IPS-18c (cell line): ENCODE data around the gene NANOS3.

Experiments used
- H3K4me3 ChIP-seq: 2 replicates; pipeline ENCODE4 v1.7.0; 2013; ENCODE audit warnings: low read depth, mild to moderate bottlenecking, low read length, moderate library complexity; ENCODE audit not compliant: insufficient read depth
- H3K9me3 ChIP-seq: one replicate; pipeline ENCODE4 v1.6.1; 2013; ENCODE audit warnings: mild to moderate bottlenecking, low read length, moderate library complexity; ENCODE audit not compliant: control insufficient read depth, insufficient read depth

NANOS3 gene

DNA sequence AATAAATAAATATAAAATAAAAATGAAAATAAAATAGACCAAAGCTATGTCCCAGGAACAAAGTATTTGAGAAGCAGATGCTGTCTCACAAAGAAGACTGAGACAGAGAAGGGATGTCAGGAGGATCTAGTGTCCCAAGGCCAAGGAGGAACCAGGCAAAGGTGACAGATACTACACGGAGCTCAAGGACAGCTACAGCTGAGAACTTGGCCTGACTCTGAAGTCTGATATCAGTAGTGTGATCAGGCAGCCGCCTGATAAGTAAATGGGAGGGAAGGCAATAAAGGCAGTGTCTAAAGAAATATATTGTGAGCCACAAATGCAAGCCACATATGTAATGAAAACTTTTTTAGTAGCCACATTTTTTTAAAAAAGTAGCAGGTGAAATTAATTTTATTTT is 20.4 kb upstream of the NANOS3 start:
- no peaks in the 10 kb centered on the region for H3K9me3 ChIP-seq
- no peak overlapping the region for H3K4me3 ChIP-seq

DNA sequence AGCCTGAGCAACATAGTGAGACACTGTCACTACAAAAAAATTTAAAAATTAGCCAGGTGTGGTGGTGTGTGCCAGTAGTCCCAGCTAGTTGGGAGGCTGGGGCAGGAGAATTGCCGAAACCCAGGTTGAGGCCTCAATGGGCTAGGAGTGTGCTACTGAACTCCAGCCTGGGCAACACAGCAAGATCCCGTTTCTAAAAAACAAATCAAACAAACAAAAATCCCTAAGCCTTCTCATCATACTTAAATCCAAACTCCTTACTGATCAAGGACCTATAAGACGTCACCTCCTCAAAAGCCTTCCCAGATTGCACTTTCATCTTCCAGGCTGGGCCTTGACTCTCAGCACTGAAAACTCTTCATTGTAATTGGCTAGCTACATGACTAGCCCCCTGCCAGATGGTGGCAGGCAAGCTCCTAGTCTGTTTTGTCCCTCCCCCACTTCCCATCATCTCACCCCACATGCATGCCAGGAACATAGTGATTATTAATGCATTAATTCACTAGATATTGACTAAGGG is 17.5 kb upstream of the NANOS3 start:
- H3K4me3 ChIP-seq: no peak overlapping the region
- no peaks in the 10 kb centered on the region for H3K9me3 ChIP-seq

DNA sequence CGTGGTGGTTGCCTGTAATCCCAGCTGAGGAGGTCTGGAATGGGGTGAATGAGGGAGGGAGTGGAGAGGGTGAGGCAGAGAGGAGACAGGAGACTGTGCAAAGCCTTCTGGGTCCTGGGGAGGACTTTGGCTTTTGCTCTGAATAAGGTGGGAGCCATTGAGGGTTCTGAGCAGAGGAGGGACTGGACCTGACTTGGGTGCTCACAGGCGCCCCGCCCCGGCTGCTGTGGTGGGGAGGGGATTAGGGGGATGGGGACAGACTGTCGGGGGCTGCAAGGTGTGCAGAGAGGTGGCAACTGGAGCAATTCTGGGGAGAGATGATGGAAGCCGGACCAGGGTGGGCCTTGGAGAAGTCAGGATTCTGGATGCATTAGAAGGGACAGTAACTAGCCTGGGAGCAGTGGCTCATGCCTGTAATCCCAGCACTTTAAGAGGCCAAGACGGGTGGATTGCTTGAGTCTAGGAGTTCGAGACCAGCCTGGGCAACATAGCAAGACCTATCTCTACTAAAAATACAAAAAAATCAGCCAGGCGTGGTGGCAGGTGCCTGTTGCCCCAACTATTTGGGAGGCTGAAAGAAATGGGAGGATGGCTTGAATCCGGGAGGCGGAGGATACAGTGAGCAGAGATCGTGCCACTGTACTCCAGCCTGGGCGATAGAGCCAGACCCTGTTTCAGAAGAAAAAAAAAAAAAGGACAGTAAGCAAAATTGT is 16.1 kb upstream of the NANOS3 start:
- no peak overlapping the region for H3K4me3 ChIP-seq
- no peaks in the 10 kb centered on the region for H3K9me3 ChIP-seq

DNA sequence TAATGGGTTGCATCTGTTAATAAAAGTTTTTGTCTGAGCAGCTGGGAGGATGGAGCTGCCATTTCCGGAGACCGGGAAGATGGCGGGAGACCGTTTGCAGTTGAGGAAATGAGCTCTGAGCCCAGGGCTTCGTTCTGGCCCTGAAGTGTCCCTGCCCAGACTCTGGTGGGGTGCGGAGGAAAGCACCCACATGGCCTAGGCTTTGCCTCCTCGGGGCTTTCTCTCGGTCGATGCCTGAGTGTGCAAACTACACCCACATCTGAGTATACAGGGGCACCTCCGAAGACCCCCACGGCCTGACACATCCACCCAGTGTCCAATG is 15.6 kb upstream of the NANOS3 start:
- Histone ChIP-seq H3K9me3 (no peaks in the 10 kb centered on the region), H3K4me3 (no peak overlapping the region)

DNA sequence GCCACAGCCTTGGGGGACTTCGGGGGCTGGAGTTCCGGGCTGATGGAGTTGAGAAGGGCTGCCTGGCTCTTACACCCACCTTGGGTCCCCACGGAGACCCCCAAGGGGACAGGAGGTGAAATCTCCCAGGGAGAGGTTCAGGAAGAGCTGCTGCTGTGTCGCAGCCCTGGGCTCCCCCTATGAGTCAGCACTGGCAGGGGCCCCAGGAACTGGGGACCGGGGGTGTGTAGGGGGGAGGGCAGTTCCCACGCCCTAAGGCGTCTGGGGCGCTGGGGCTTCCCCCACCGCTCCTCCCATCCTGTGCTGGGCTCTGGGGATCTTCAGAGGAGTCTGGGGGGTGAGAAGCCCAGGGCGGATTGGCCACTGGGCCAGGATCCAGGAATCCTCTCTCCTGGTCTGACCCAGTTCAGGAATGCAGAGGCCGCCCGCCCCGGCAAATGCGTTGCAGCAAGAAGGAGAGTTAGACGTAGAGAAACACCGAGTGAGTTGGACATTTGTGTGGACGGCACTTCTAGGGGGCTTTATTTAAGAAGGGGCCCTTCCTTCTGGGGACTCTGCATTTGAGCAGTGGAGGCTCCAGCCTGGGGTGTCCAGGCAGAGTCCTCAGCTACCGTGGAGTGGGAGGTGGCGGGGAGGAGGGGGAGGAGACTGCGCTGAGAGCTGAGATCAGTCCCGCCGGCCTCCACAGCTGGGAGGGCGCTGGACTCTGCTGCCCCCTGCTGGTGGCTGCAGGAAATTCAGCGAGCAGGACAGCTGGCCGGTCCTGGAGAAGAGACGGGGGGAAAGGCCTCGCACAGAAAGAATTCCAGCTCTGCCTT is 15.0 kb upstream of the NANOS3 start:
- H3K9me3 ChIP-seq: no peaks in the 10 kb centered on the region
- H3K4me3 ChIP-seq: peak overlapping the region; percentile 58; the same call in 1 of the 2 replicates

DNA sequence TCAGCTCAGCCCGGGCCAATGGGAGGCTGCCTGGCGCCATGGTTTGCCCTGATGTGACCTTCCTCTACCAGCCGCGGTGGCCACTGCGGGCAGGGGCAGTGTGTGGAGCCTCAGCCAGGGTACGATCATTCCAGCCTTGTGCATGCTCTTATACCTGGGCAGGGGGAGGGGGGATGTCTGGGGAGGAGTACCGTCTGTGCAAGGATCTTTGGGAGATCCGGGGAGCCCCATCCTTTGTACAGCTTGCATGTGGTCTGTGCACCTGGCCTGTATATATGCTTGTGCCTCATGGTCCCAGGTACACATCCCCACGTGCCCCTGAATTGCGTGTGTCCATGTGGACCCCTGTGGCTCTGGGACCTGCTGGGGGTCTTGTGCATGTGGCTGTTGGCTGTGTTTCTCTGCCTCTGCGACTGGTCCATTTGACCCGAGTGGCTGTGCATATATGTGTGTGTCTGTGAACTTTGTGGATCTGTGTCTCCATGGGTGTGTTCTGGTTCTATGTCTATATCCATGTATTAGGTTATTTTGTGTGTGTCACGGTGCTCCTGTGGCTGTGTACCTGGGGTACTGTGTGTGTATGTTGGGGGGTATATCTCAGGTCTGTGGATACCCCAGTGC is 12.8 kb upstream of the NANOS3 start:
- H3K9me3 ChIP-seq: no peaks in the 10 kb centered on the region
- no peak overlapping the region for H3K4me3 ChIP-seq

DNA sequence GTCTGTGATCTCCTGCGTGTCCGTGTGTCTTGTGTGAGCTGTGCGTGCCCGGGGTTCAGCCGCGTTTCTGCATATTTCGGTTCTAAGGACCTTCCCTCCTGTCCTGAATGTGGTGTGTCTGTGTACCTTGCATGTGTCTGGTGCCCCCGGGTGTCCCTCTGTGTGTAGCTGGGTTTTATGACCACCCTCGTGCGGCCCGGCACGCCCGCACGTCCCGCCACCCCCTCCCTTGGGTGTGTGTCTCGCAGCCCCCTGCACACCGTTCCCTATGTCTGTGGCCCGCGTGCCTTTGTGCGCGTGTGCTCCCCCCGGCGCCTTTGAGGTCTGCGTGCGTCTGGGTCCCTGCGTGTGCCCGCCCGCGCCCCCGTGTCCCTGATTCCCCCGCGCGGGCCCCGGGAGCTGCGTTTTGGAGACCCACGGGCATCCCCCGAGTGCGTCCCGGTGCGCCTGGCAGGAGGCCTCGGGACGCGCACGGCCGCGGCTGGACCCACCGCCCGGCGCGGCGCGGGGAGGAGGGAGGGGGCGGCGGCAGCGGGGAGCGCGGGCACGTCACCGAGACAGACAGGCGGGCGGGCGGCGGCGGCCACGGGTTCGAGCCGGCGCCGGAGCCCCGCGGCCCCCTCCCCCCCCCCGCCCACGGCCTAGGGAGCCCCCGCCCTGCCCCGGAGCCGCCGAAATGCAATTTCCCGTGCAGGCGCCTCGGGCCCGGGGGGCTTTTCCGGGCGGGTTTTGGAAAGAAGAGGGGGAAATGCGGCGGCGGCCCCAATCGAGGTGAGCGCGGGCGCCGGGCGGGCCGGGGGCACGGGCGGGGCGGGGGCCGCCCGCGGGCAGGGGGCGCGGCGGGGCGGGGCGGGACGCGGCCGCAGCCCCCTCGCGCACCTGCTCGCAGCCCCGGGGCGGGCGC is 12.0 kb upstream of the NANOS3 start:
- no peaks in the 10 kb centered on the region for H3K9me3 ChIP-seq
- peak overlapping the region; percentile 45 for H3K4me3 ChIP-seq

DNA sequence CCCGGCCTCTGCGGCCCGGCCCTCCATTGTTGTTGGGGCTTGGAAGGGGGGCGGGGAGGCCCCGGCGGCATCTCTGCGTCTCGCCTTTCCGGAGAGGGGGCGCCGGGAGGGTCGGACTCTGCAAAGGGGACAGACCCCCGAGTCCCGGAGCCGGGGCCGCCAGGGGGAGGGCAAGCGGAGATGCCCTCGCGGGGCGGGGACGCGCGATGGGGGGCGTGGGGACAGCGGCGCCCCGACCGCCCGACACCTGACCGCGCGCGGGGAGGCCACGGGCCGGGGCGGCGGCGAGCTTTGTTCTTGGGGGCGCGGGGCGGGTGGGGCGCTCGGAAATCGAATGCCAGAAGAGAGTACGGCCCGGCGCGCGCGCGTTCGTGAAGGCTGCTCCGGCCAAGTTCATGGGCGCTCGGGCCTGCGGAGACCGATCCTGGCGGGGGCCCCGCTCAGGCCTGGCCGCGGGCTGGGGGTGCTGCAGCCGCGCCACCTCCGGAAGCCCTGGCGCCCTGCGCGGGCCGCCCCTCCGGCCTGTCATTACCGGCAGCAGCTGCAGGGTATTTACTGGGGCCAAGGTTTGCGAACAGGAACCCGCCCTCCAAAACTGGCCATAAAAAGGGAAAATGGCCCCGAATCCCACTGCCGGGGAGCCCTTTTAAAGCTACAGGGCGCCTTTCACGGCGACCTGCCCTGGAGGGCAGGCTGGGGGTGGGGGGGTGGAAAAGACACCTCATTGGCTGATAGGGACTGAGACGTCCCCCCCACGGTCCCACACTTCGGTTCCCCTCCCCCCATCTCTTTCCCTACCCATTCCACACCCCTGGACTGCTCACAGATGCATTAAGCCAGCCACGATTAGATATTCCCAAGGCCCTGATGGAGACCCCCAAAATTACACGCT is 11.1 kb upstream of the NANOS3 start:
- Histone ChIP-seq H3K4me3 (peak overlapping the region; percentile 45), H3K9me3 (no peaks in the 10 kb centered on the region)

DNA sequence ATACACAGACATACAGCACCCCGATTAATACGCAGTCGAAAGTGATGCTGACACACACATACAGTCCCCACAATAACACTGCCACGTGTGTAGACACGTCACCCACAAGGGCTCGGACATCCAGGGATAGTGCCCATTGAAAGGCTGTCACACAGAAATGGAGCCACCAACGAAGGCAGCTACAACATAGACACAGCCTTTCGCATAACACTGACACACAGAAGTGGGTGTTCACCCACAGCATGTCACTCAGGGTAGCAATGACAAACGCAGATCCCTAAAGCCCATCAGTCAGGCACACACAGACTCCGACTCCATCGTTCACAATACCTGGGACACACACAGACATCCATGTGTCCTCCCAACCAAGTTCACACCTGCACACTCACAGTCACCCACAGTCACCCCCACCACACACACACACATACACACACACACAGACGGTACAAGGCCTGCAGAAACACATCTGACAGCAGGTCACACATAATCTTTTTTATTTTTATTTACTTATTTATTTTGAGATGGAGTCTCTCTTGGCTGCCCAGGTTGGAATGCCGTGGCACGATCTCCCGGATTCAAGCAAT is 10.4 kb upstream of the NANOS3 start:
- Histone ChIP-seq H3K4me3 (peak overlapping the region; percentile 45; the same call in 1 of the 2 replicates), H3K9me3 (no peaks in the 10 kb centered on the region)

DNA sequence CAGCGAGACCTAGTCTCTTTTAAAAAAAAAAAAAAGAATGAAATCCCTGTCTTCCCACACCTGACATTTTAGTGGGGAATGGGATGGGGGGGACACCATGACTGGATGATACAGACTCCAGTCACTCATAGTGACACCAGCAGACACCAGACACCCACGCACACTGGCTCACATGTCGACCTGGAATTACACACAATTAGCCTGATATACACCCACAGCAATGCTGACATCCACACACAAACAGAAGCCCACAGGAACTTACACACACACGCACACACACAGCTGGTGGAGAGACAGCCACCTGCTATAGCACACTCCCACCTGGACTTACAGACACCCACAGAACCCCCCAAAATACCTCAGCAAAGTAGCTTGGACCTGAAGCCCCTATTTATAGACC is 8.3 kb upstream of the NANOS3 start:
- no peak overlapping the region for H3K4me3 ChIP-seq
- H3K9me3 ChIP-seq: no peaks in the 10 kb centered on the region

DNA sequence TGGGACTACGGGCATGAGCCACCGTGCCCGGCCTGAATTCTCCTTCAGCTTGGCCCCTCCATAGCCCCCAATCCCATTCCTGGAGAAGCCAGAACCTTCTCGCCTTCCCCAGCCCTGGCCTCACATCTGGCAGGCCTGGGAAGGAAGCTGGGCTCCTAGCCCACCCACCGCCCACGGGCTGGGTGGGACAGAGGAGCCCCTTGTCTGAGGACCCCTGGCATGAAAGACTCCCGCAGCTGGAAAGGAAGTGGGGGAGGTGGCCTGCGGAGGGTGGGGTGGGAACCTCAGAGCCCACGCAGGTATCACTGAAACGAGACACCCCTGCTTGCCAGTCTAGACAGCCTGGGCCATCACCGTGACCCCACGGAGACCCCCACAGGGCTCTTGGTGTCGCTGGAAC is 7.7 kb upstream of the NANOS3 start:
- Histone ChIP-seq H3K9me3 (no peaks in the 10 kb centered on the region), H3K4me3 (no peak overlapping the region)

DNA sequence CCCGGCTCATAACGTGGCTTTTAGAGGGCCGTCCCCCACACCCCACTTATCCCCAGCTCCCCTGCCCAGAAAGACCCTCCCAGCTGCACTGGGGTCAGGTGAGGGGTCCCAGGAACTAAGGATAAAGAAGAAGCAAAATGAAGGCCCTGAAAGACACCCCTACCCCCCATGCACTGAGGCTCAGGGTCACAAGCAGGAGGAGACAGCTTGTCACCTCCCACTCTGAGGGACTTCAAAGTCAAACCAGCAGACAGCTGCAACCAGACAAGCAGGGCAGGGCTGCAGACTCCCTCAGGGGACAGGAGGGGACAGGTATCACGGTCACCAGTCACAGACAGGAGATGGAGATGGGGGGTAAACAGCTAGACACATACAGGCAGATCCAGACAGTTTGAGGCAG is 6.1 kb upstream of the NANOS3 start:
- no peak overlapping the region for H3K4me3 ChIP-seq
- no peaks in the 10 kb centered on the region for H3K9me3 ChIP-seq

DNA sequence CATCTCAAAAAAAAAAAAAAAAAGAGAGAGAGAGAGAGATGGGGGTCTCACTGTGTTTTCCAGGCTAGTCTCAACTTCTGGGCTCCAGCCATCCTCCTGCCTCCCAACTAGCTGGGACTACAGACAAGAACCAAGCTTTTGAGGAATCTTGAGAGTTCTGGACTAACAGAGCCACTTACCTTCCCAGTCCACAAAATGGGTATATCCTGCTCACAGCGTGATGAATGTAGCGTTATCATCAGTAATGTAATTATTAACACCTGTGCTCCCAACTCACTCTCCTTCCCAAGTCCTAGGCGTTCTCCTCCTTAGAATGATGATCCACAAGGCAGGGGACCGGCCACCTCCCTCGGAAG is 4.6 kb upstream of the NANOS3 start:
- H3K4me3 ChIP-seq: no peak overlapping the region; the same call in 1 of the 2 replicates

DNA sequence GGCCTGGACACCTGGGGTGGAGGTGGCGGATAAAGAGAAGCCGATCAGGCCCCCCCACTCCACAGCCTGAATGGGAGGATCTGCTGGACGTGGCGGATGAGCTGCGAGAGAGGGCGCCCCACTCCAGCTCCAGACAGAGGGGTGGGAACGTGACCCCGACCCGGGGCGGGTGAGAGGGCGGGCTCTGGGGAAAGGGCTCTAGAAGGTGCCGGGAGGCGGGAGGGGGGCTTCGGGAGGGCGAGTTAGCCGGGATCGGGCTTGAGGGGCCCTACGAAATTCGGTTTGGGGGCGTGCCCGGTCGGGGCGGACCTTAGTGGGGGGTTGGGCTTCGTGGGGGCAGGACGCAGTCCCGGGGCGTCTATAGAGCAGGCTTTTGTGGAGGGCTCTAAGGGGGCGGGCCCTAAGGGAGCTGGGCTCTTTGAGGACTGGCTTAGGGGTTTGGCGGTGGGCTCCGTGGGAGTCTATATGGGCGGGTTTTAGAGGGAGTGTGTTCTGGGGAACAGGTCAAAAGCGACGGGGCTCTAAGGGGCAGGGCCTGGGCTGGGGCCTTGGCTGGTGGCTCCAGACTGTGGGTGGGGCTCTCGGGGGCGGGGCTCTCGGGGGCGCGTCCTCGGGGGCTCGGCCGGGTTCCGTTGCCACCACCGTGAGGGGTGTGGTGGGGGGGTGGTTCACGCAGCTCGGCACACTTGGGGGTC is 4.1 kb upstream of the NANOS3 start:
- no peak overlapping the region; the same call in 1 of the 2 replicates for H3K4me3 ChIP-seq
- H3K9me3 ChIP-seq: no peaks in the 10 kb centered on the region

More for the DNA sequence above, 4.6 kb upstream of the NANOS3 start:
- no peaks in the 10 kb centered on the region for H3K9me3 ChIP-seq

DNA sequence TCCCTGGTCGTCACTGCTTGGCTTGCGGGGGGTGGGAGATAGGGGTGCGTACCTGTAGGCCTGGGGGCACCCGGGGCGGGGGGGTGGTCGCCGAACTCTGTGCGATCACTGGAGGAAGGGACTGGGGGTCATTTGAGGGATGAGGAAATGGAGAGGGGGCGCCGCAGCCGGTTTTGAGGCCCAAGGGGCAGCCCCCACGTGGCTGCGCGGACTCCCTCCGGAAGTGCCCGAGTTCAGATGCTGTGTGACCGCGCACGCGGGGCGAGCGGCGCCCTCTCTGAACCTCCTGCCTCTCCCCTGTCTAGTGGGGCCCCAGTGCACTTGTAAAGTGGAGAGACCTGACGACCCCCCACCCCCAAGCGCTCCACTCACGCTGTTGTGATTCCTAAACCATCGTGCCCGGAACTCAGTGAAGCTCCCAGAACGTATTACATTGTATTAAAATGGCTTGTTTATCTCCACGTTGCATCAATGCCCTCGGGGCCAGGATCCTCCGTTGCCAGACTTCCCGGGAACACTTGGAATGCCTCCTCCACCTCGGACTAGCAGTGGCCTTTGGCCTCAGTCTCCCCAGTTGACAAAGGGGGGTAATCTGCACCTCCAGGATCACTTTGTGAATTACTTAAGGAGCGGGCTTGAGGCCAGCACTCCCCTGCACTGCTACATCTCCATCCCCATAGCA is 3.0 kb upstream of the NANOS3 start:
- H3K4me3 ChIP-seq: no peak overlapping the region; the same call in 1 of the 2 replicates

More for the DNA sequence above, 3.0 kb upstream of the NANOS3 start:
- H3K9me3 ChIP-seq: no peaks in the 10 kb centered on the region
